ENCODE results near the gene CHD6. TPM values are rescaled to one million over a fixed set of nuclear protein-coding genes. Genes with fewer than 3 reads are reported as not detected.
A peak's percentile ranks its signal among the peaks of the same experiment; 100 is the strongest.

CHD6 gene
- total and polyA plus RNA-seq, 2 of the 13 experiments (the other 11 are each of a cell fraction or from before 2014, with no cell fraction given) = 14.4 to 52.0 TPM

GRCh38 chr20:41540459-41540858 is 77.7 kb downstream of the CHD6 start (continued):
- TF ChIP-seq CTCF (CRISPR knock-in tag; IDR thresholded peaks at IDR 0.05) (peak; percentile 55), RELA (CRISPR knock-in tag; IDR thresholded peaks at IDR 0.05) (no peak), HIC2 (CRISPR knock-in tag; IDR thresholded peaks at IDR 0.05; ENCODE audit: low read depth) (no peak), NFKB2 (CRISPR knock-in tag; IDR thresholded peaks at IDR 0.05; ENCODE audit: borderline replicate concordance) (no peak), ZNF691 (CRISPR knock-in tag; IDR thresholded peaks at IDR 0.05; ENCODE audit: borderline replicate concordance, low read depth) (no peak), ZHX2 (IDR thresholded peaks at IDR 0.05; ENCODE audit: low read depth) (no peak), ZHX2 (CRISPR knock-in tag; IDR thresholded peaks at IDR 0.05; ENCODE audit: borderline replicate concordance) (no peak), DMAP1 (CRISPR knock-in tag; IDR thresholded peaks at IDR 0.05) (no peak), ZZZ3 (CRISPR knock-in tag; IDR thresholded peaks at IDR 0.05; ENCODE audit: borderline replicate concordance) (no peak)

Data from HepG2 (cell line).